Ascending aorta (tissue), 2 donors: ENCODE measurements around the gene RCHY1. TPM values are rescaled to one million over a fixed set of nuclear protein-coding genes. Genes with fewer than 3 reads are reported as not detected.

Source experiments
- DNase-seq, 2 donors: peaks; one replicate each; pipeline ENCODE4 v3.0.0-alpha.2; 2019; ENCODE audit warnings: low spot score in 2 of 2
- H3K27ac ChIP-seq, 2 donors: fragments of 200-600 bp; sonication (generic); one replicate each; pipeline ENCODE4 v1.5.1; 2016 to 2017; ENCODE audit warnings: mild to moderate bottlenecking in 1 of 2
- H3K27me3 ChIP-seq: fragments of 200-600 bp; sonication (generic); one replicate; pipeline ENCODE4 v1.5.1; 2017
- H3K36me3 ChIP-seq, 2 donors: fragments of 200-600 bp; sonication (generic); one replicate each; pipeline ENCODE4 v1.5.1; 2016
- H3K4me1 ChIP-seq, 2 donors: fragments of 200-600 bp; sonication (generic); one replicate each; pipeline ENCODE4 v1.5.1; 2016 to 2017; ENCODE audit warnings: mild to moderate bottlenecking in 1 of 2
- H3K4me3 ChIP-seq, 2 donors: fragments of 200-600 bp; sonication (generic); one replicate each; pipeline ENCODE4 v1.5.1; 2016 to 2017; ENCODE audit warnings: mild to moderate bottlenecking in 1 of 2
- H3K9me3 ChIP-seq, 2 donors: fragments of 200-600 bp; sonication (generic); one replicate each; pipeline ENCODE4 v1.5.1; 2016
- CTCF ChIP-seq, 3 experiments: fragments of 200-600 bp in 2 of 3; fragments of 450-650 bp in 1 of 3; sonication (generic) in 2 of 3; IDR thresholded peaks; one replicate each; pipeline ENCODE4 v1.5.1; 2016 to 2019; ENCODE audit warnings: antibody characterized with exemption in 3 of 3, mild to moderate bottlenecking in 1 of 3, moderate library complexity in 1 of 3
- intact Hi-C: fragments of 100-400 bp; cut with DNase I; formaldehyde crosslinking; loops from one replicate; pipeline ENCODE4 v1.15.1; 2023
- total RNA-seq: library from RNA; depleted of rRNA; stranded (reverse); fragments of >200 nt; gene quantifications from one replicate; pipeline ENCODE4 v1.1.0, GENCODE V29; 2016

Gene RCHY1
- total RNA-seq, 1 donor from 2014 or later, result 16.2 TPM

- H3K4me1 ChIP-seq, result no peaks in the 10 kb centered on the region
- H3K27me3 ChIP-seq, result no peaks in the 10 kb centered on the region
- intact Hi-C loops, result loop anchor here (2.0 kb wide), 1 partner anchor 537 kb away; the partner anchor contains the start of gene PARM1
- no peak overlapping the region for H3K4me3 ChIP-seq
- no peak for TF ChIP-seq CTCF (IDR thresholded peaks at IDR 0.05)
- H3K36me3 ChIP-seq, result peaks cover 0 to 7% of the 10 kb centered on the region in 2 donors
- H3K9me3 ChIP-seq, result no peaks in the 10 kb centered on the region
- no peak for DNase-seq
- no peak overlapping the region for H3K27ac ChIP-seq
These were observed 44.3 kb downstream of the RCHY1 start for GRCh38 chr4:75469896-75470295.

DNA sequence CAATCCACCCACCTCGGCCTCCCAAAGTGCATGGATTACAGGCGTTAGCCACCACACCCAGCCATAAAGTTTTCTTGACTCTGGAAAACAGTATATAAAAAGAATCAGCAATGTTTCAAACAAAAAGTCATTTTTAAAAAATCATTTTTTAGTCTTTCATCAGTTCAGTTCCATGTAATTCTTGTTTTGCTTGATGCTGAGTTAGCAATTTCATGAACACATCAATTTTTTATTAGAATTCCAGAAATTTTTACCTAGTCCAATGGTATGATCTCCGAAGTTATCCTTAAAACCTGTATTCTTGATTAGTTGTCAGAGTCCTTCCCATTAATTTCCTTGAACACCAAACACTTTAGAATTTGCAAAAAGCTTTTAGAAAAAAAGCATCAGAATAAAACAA, 56.8 kb downstream of the RCHY1 start:
- TF ChIP-seq CTCF (IDR thresholded peaks at IDR 0.05), result no peak
- no peak overlapping the region for H3K4me3 ChIP-seq
- H3K9me3 ChIP-seq, result peaks cover 0 to 3% of the 10 kb centered on the region in 2 donors
- no peaks in the 10 kb centered on the region for H3K27me3 ChIP-seq
- H3K36me3 ChIP-seq, result no peaks in the 10 kb centered on the region
- no peak overlapping the region for H3K27ac ChIP-seq
- no peak for DNase-seq
- H3K4me1 ChIP-seq, result no peaks in the 10 kb centered on the region
- intact Hi-C loops, result no loop called here

DNA sequence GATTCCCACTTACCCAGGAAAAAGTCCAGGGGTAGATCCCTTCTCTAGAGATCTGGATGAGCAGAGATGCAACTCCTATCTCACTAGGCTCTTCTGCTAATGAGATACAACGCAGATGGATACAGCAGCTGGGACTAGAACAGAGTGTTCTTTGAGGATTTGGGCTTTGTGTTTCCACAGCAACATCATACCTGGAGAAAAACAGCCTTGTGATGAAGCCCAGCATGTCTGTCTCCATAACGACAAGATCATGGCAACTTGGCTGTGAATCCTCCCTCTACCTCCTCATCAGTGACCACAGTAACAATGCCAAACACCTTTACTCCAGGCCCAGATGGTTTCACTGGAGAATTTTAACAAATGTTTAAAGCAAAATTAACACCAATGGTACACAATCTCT, 80.1 kb downstream of the RCHY1 start:
- intact Hi-C loops, result no loop called here
- Histone ChIP-seq H3K9me3 (no peaks in the 10 kb centered on the region), H3K4me3 (no peak overlapping the region), H3K27me3 (no peaks in the 10 kb centered on the region), H3K27ac (no peak overlapping the region), H3K36me3 (no peaks in the 10 kb centered on the region), H3K4me1 (no peaks in the 10 kb centered on the region)
- DNase-seq, result no peak
- TF ChIP-seq CTCF (IDR thresholded peaks at IDR 0.05), result no peak

GRCh38 chr4:75432683-75433082, 81.5 kb downstream of the RCHY1 start:
- intact Hi-C loops, result no loop called here
- H3K4me3 ChIP-seq, result no peak overlapping the region

DNA sequence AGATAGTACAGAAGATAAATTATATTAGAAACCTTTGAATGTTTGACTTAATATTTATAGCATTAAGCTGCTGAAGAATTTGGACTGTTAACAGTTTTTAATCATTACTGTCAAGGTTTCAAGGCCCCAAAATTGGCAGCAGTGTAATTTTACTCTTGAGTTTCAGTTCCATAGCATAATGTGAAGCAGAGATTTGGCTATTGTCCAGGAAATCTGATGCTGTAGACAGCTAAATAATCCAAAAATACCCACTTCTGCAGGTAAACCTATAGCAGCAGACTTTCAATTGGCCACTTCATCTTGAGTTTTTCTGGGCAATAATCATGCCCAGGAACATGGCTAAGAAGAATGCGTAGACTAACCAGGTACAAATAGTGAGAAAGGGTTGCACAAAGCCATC, 85.0 kb downstream of the RCHY1 start:
- Histone ChIP-seq H3K4me1 (no peaks in the 10 kb centered on the region), H3K4me3 (no peak overlapping the region), H3K27me3 (no peaks in the 10 kb centered on the region), H3K9me3 (no peaks in the 10 kb centered on the region), H3K27ac (no peak overlapping the region), H3K36me3 (no peaks in the 10 kb centered on the region)
- no peak for DNase-seq
- no peak for TF ChIP-seq CTCF (IDR thresholded peaks at IDR 0.05)
- intact Hi-C loops, result no loop called here

More at GRCh38 chr4:75432683-75433082, 81.5 kb downstream of the RCHY1 start:
- no peak overlapping the region for H3K27ac ChIP-seq
- peak in 1 of 3 experiments; percentile 6 for TF ChIP-seq CTCF (IDR thresholded peaks at IDR 0.05)
- H3K4me1 ChIP-seq, result no peaks in the 10 kb centered on the region
- no peaks in the 10 kb centered on the region for H3K9me3 ChIP-seq
- DNase-seq, result no peak
- no peaks in the 10 kb centered on the region for H3K27me3 ChIP-seq
- no peaks in the 10 kb centered on the region for H3K36me3 ChIP-seq

Other genes starting within 250 kb of the RCHY1 start
- gene THAP6, start 70 bp upstream of the RCHY1 start, total RNA-seq, result 2.4 TPM
- not detected for gene ODAPH, start 41.7 kb upstream of the RCHY1 start, total RNA-seq
- not detected for gene CDKL2, start 116.1 kb upstream of the RCHY1 start, total RNA-seq
- gene G3BP2, start 159.0 kb upstream of the RCHY1 start, total RNA-seq, result 88.9 TPM
- 25.5 TPM for gene USO1, start 210.2 kb upstream of the RCHY1 start, total RNA-seq